Colonic mucosa (tissue), 4 donors: Measurements from ENCODE around the gene F2R. TPM values are rescaled to one million over a fixed set of nuclear protein-coding genes. Genes with fewer than 3 reads are reported as not detected.
"Not testable (repeated sequence)": the region's sequence is repeated elsewhere in the genome, so short reads cannot be mapped to it uniquely, and the experiment has no call there.

Source experiments
- DNase-seq: peaks from one replicate; pipeline ENCODE4 v3.0.0-alpha.2; 2020
- H3K27ac ChIP-seq: fragments of 200-600 bp; one replicate; pipeline ENCODE4 v1.8.0; 2021
- H3K27me3 ChIP-seq: fragments of 200-600 bp; one replicate; pipeline ENCODE4 v1.8.0; 2021
- H3K36me3 ChIP-seq: fragments of 200-600 bp; one replicate; pipeline ENCODE4 v1.8.0; 2021
- H3K4me1 ChIP-seq: fragments of 200-600 bp; one replicate; pipeline ENCODE4 v1.8.0; 2021; ENCODE audit warnings: mild to moderate bottlenecking
- H3K4me3 ChIP-seq: fragments of 200-600 bp; one replicate; pipeline ENCODE4 v1.8.0; 2021
- H3K9ac ChIP-seq, 2 donors: one replicate each; pipeline ENCODE4 v1.7.0; 2013; ENCODE audit warnings: control low read depth in 2 of 2, low read depth in 2 of 2, low read length in 2 of 2
- H3K9me3 ChIP-seq: fragments of 200-600 bp; one replicate; pipeline ENCODE4 v1.8.0; 2021
- CTCF ChIP-seq: fragments of 200-600 bp; IDR thresholded peaks from one replicate; pipeline ENCODE4 v1.8.0; 2022; ENCODE audit warnings: antibody characterized with exemption, mild to moderate bottlenecking
- intact Hi-C: fragments of 100-400 bp; cut with DNase I; formaldehyde crosslinking; loops from one replicate; pipeline ENCODE4 v1.14.1; 2022
- total RNA-seq, 2 donors: library from RNA; stranded (reverse); fragmentation: NEBNext Ultra II Directional in 1 of 2; extraction: Animal tissue kit (Norgen Biotek cat#: 25700) in 1 of 2; gene quantifications; one replicate each; pipeline ENCODE4 v1.2.1, GENCODE V29; 2021
- donor health status: healthy.
- donor health status: DM: no; HTN: no; CAD: no.
- donor health status: DM: no; HTN: no; CAD: no.

F2R gene
- total RNA-seq, 2 donors from 2014 or later, result 3.6 to 8.1 TPM

GRCh38 chr5:76736679-76737556 lies 21.0 kb downstream of the F2R start:
- no peaks in the 10 kb centered on the region for H3K27me3 ChIP-seq
- H3K27ac ChIP-seq, result no peak overlapping the region
- TF ChIP-seq CTCF, result no peak
- no peak overlapping the region for H3K4me3 ChIP-seq
- H3K36me3 ChIP-seq, result no peaks in the 10 kb centered on the region
- no peaks in the 10 kb centered on the region for H3K9me3 ChIP-seq
- H3K4me1 ChIP-seq, result no peaks in the 10 kb centered on the region
- no peak overlapping the region for H3K9ac ChIP-seq
- intact Hi-C loops, result no loop called here
- DNase-seq, result no peak

- TF ChIP-seq CTCF, result no peak
- Histone ChIP-seq H3K27me3 (no peaks in the 10 kb centered on the region), H3K9ac (no peak overlapping the region), H3K36me3 (no peaks in the 10 kb centered on the region), H3K4me3 (no peak overlapping the region), H3K27ac (no peak overlapping the region), H3K4me1 (no peaks in the 10 kb centered on the region), H3K9me3 (no peaks in the 10 kb centered on the region)
- no peak for DNase-seq
- intact Hi-C loops, result no loop called here
These were observed 21.9 kb downstream of the F2R start for GRCh38 chr5:76737846-76738245.

- intact Hi-C loops, H3K27me3 ChIP-seq, H3K27ac ChIP-seq, H3K9ac ChIP-seq, H3K36me3 ChIP-seq, H3K9me3 ChIP-seq, H3K4me3 ChIP-seq, DNase-seq, H3K4me1 ChIP-seq: not testable (repeated sequence)
These were observed 25.6 kb downstream of the F2R start for GRCh38 chr5:76741506-76741905.

GRCh38 chr5:76742583-76742982 lies 26.7 kb downstream of the F2R start:
- TF ChIP-seq CTCF, result no peak
- no peaks in the 10 kb centered on the region for H3K9me3 ChIP-seq

GRCh38 chr5:76744632-76745031 lies 28.7 kb downstream of the F2R start:
- H3K4me3 ChIP-seq, result no peak overlapping the region
- no peak overlapping the region for H3K27ac ChIP-seq
- H3K9me3 ChIP-seq, result no peaks in the 10 kb centered on the region
- no peaks in the 10 kb centered on the region for H3K4me1 ChIP-seq
- TF ChIP-seq CTCF, result no peak
- DNase-seq, result no peak
- no peaks in the 10 kb centered on the region for H3K27me3 ChIP-seq
- H3K36me3 ChIP-seq, result no peaks in the 10 kb centered on the region
- H3K9ac ChIP-seq, result no peak overlapping the region
- intact Hi-C loops, result no loop called here

More at GRCh38 chr5:76742583-76742982, 26.7 kb downstream of the F2R start:
- intact Hi-C loops, result no loop called here
- Histone ChIP-seq H3K27ac (no peak overlapping the region), H3K4me1 (no peaks in the 10 kb centered on the region), H3K9ac (no peak overlapping the region), H3K36me3 (no peaks in the 10 kb centered on the region), H3K4me3 (no peak overlapping the region), H3K27me3 (no peaks in the 10 kb centered on the region)
- DNase-seq, result no peak

- intact Hi-C loops, result no loop called here
- H3K27ac ChIP-seq, result no peak overlapping the region
- H3K9me3 ChIP-seq, result no peaks in the 10 kb centered on the region
- no peaks in the 10 kb centered on the region for H3K4me1 ChIP-seq
- no peak for DNase-seq
- no peak overlapping the region for H3K9ac ChIP-seq
- H3K36me3 ChIP-seq, result no peaks in the 10 kb centered on the region
- no peak for TF ChIP-seq CTCF
- H3K4me3 ChIP-seq, result no peak overlapping the region
- no peaks in the 10 kb centered on the region for H3K27me3 ChIP-seq
These were observed 29.7 kb downstream of the F2R start for GRCh38 chr5:76745670-76746069.
